Sigmoid colon (tissue), 7 donors: Measurements from ENCODE around the gene NIPAL1. TPM values are rescaled to one million over a fixed set of nuclear protein-coding genes. Genes with fewer than 3 reads are reported as not detected.

Source experiments
- DNase-seq: peaks from one replicate; pipeline ENCODE4 v3.0.0-alpha.2; 2019
- H3K27ac ChIP-seq, 4 donors: fragments of 200-600 bp; sonication (generic); one replicate each; pipeline ENCODE4 v1.5.1; 2016 to 2019; ENCODE audit warnings: mild to moderate bottlenecking in 1 of 4
- H3K27me3 ChIP-seq, 3 donors: fragments of 200-600 bp; sonication (generic); one replicate each; pipeline ENCODE4 v1.5.1; 2019; ENCODE audit warnings: mild to moderate bottlenecking in 1 of 3
- H3K36me3 ChIP-seq, 4 donors: fragments of 200-600 bp; sonication (generic); one replicate each; pipeline ENCODE4 v1.5.1; 2016 to 2019
- H3K4me1 ChIP-seq, 4 donors: fragments of 200-600 bp; sonication (generic); one replicate each; pipeline ENCODE4 v1.5.1; 2017 to 2019
- H3K4me3 ChIP-seq, 4 donors: fragments of 200-600 bp; sonication (generic); one replicate each; pipeline ENCODE4 v1.5.1; 2017 to 2019; ENCODE audit warnings: mild to moderate bottlenecking in 2 of 4, moderate library complexity in 1 of 4
- H3K9me3 ChIP-seq, 4 donors: fragments of 200-600 bp in 3 of 4; sonication (generic) in 3 of 4; one replicate each; pipeline versions ENCODE4 v1.5.1 to v1.6.1; 2013 to 2019
- CTCF ChIP-seq, 4 experiments: fragments of 450-650 bp in 3 of 4; fragments of 200-600 bp in 1 of 4; IDR thresholded peaks; one replicate each; pipeline ENCODE4 v1.5.1; 2016 to 2019; ENCODE audit warnings: antibody characterized with exemption in 4 of 4, mild to moderate bottlenecking in 3 of 4, moderate library complexity in 2 of 4
- EP300 ChIP-seq, 4 donors: sonication (generic); formaldehyde crosslinking; IDR thresholded peaks; one replicate each; pipeline ENCODE4 v1.6.1; 2017; ENCODE audit warnings: antibody characterized with exemption in 4 of 4
- POLR2A ChIP-seq, 2 donors: fragments of 450-650 bp; IDR thresholded peaks; one replicate each; pipeline ENCODE4 v1.6.1; 2016; ENCODE audit warnings: antibody characterized with exemption in 2 of 2, mild to moderate bottlenecking in 2 of 2, moderate library complexity in 2 of 2
- POLR2AphosphoS5 ChIP-seq, 4 donors: sonication (generic); formaldehyde crosslinking; IDR thresholded peaks; one replicate each; pipeline ENCODE4 v1.6.1; 2017; ENCODE audit warnings: antibody characterized with exemption in 4 of 4
- WGBS, 2 donors: extraction: QIAGEN DNeasy Blood & Tissue Kit; methylation state at CpG; one replicate each; pipeline ENCODE4 v1.1.7; 2013; 5-methylcytosine and 5-hydroxymethylcytosine counted together
- intact Hi-C: fragments of 100-400 bp; cut with DNase I; formaldehyde crosslinking; loops from one replicate; pipeline ENCODE4 v1.15.1; 2023
- polyA plus RNA-seq, 3 donors: library from polyadenylated mRNA; stranded (reverse); fragments of 200-250 nt; gene quantifications; one replicate each; pipeline ENCODE4 v1.2.3, GENCODE V29; 2013
- total RNA-seq, 4 donors: library from RNA; depleted of rRNA; stranded (reverse); fragments of >200 nt; gene quantifications; one replicate each; pipeline ENCODE4 v1.1.0, GENCODE V29; 2016
- donor health status: healthy with polysubstance abuse.
- donor health status: Bipolar disorder and iron deficiency.
- donor health status: healthy.

The NIPAL1 gene
- total and polyA plus RNA-seq, 7 donors = 0.33 to 8.6 (median 3.3) TPM; not detected in 1

DNA sequence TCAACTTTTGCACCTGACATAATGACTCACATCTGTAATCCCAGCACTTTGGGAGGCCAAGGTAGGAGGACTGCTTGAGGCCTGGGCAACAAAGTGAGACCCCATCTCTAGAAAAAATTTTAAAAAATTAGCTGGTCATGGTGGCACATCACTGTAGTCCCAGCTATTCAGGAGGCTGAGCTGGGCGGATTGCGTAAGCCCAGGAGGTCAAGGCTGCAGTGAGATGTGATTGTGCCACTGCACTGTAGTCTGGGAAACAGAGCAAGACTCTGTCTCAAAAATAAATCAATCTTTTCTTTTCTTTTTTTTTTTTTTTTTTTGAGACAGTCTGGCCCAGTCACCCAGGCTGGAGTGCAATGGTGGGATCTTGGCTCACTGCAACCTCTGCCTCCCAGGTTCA is 52.5 kb downstream of the NIPAL1 start:
- DNase-seq = no peak
- H3K9me3 ChIP-seq = no peaks in the 10 kb centered on the region
- no peak overlapping the region for H3K27ac ChIP-seq
- TF ChIP-seq CTCF (IDR thresholded peaks at IDR 0.05) (no peak), EP300 (IDR thresholded peaks at IDR 0.05) (no peak), POLR2AphosphoS5 (IDR thresholded peaks at IDR 0.05) (no peak), POLR2A (IDR thresholded peaks at IDR 0.05) (no peak)
- WGBS, 2 donors = 75 to 77% methylated on average over 2 of the region's 2 CpGs
- H3K27me3 ChIP-seq = no peaks in the 10 kb centered on the region
- intact Hi-C loops = no loop called here
- no peaks in the 10 kb centered on the region for H3K4me1 ChIP-seq
- H3K36me3 ChIP-seq = no peaks in the 10 kb centered on the region
- no peak overlapping the region for H3K4me3 ChIP-seq

DNA sequence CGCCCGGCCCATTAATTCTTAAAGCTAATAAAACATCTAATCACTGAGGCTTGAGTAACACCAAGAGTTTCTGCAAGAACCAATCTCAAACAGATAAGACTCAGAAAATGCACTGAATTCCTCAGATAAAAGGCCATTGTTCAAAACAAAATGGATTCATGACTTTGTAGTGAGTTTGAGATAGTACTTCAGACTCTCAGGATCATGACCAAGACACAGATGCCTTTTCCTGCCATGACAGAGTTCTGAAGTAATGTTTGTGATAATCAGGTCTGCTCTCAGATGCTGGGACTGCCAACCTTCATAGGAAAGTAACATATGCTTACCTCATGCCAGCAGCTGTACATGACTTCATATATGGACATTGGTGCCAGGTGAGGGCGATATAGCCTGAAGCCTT is 54.6 kb downstream of the NIPAL1 start:
- intact Hi-C loops = no loop called here
- H3K27me3 ChIP-seq = no peaks in the 10 kb centered on the region
- DNase-seq = no peak
- H3K36me3 ChIP-seq = no peaks in the 10 kb centered on the region
- no peaks in the 10 kb centered on the region for H3K4me1 ChIP-seq
- no peaks in the 10 kb centered on the region for H3K9me3 ChIP-seq
- TF ChIP-seq POLR2AphosphoS5 (IDR thresholded peaks at IDR 0.05) = no peak
- WGBS, 2 donors = 89 to 90% methylated on average over 3 of the region's 3 CpGs
- no peak overlapping the region for H3K4me3 ChIP-seq
- no peak overlapping the region for H3K27ac ChIP-seq

- no peaks in the 10 kb centered on the region for H3K4me1 ChIP-seq
- TF ChIP-seq CTCF (IDR thresholded peaks at IDR 0.05) = no peak
- TF ChIP-seq EP300 (IDR thresholded peaks at IDR 0.05) = no peak
- TF ChIP-seq POLR2A (IDR thresholded peaks at IDR 0.05) = no peak
- TF ChIP-seq POLR2AphosphoS5 (IDR thresholded peaks at IDR 0.05) = no peak
- H3K36me3 ChIP-seq = no peaks in the 10 kb centered on the region
- 42 to 63% methylated on average over 3 of the region's 3 CpGs for WGBS, 2 donors
- no peaks in the 10 kb centered on the region for H3K9me3 ChIP-seq
- H3K27ac ChIP-seq = no peak overlapping the region
- no peaks in the 10 kb centered on the region for H3K27me3 ChIP-seq
- no peak for DNase-seq
- intact Hi-C loops = no loop called here
- H3K4me3 ChIP-seq = no peak overlapping the region
Measured at GRCh38 chr4:48073567-48074103, 57.1 kb downstream of the NIPAL1 start.

GRCh38 chr4:48074657-48075056 is 58.1 kb downstream of the NIPAL1 start:
- no peaks in the 10 kb centered on the region for H3K36me3 ChIP-seq
- 94 to 95% methylated on average over 1 of the region's 1 CpG for WGBS, 2 donors
- no peaks in the 10 kb centered on the region for H3K4me1 ChIP-seq
- no peak overlapping the region for H3K4me3 ChIP-seq
- no peaks in the 10 kb centered on the region for H3K27me3 ChIP-seq
- H3K9me3 ChIP-seq = no peaks in the 10 kb centered on the region
- no peak for TF ChIP-seq EP300 (IDR thresholded peaks at IDR 0.05)
- no peak for TF ChIP-seq CTCF (IDR thresholded peaks at IDR 0.05)
- TF ChIP-seq POLR2AphosphoS5 (IDR thresholded peaks at IDR 0.05) = no peak
- no peak for TF ChIP-seq POLR2A (IDR thresholded peaks at IDR 0.05)
- no peak overlapping the region for H3K27ac ChIP-seq
- no peak for DNase-seq
- intact Hi-C loops = no loop called here

DNA sequence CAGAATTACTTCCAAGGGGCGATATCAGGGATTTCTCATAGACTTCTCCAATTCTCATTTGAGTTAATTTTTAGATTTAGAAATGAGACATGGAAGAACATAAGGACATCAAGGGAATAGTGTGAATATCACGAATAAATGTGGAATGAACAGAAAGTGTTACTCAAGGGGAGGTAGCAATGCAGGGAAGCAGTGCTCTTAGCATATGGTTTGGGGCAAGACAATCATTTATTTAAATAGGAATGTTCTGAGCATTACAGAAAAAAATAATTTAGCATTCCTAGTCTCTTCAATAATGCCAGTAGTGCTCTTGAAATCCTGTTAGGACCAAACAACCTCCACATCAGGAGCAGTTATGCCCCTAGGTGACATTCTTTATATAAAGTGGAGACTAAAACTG is 61.9 kb downstream of the NIPAL1 start:
- Histone ChIP-seq H3K36me3 (no peaks in the 10 kb centered on the region), H3K4me3 (no peak overlapping the region), H3K27me3 (no peaks in the 10 kb centered on the region), H3K9me3 (no peaks in the 10 kb centered on the region), H3K27ac (no peak overlapping the region), H3K4me1 (no peaks in the 10 kb centered on the region)
- no peak for TF ChIP-seq EP300 (IDR thresholded peaks at IDR 0.05)
- TF ChIP-seq POLR2A (IDR thresholded peaks at IDR 0.05) = no peak
- no peak for TF ChIP-seq POLR2AphosphoS5 (IDR thresholded peaks at IDR 0.05)
- TF ChIP-seq CTCF (IDR thresholded peaks at IDR 0.05) = no peak
- intact Hi-C loops = no loop called here
- no peak for DNase-seq
- WGBS, 2 donors = 91 to 94% methylated on average over 2 of the region's 2 CpGs
